ENCODE measurements around the gene FAM156B.
"Not testable (repeated sequence)": the region's sequence is repeated elsewhere in the genome, so short reads cannot be mapped to it uniquely, and the experiment has no call there.

The FAM156B gene

DNA sequence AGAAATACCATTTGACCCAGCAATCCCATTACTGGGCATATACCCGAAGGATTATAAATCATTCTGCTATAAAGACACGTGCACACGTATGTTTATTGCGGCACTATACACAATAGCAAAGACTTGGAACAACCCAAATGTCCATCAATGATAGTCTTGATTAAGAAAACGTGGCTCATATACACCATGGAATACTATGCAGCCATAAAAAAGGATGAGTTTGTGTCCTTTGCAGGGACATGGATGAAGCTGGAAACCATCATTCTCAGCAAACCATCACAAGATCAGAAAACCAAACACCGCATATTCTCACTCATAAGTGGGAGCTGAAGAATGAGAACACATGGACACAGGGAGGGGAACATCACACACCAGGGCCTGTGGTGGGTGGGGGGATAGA is 33.1 kb downstream of the FAM156B start:
- not testable (repeated sequence) for DNase-seq

DNA sequence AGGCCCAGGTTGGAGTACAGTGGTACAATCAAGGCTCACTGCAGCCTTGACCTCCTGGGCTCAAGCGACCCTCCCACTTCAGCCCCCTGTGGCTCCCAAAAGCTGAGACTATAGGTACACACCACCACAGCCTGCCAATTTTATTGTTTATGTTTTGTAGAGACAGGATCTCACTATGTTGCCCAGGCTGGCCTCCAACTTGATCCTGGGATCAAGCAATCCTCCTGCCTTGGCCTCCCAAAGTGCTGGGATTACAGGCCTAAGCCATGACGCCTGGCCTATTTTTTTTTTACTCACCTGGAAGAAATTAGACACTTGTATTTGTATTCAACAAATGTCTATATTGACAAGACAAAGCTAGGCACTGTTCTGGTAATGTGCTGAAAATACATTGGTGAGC is 36.1 kb downstream of the FAM156B start:
- no peak for DNase-seq

DNA sequence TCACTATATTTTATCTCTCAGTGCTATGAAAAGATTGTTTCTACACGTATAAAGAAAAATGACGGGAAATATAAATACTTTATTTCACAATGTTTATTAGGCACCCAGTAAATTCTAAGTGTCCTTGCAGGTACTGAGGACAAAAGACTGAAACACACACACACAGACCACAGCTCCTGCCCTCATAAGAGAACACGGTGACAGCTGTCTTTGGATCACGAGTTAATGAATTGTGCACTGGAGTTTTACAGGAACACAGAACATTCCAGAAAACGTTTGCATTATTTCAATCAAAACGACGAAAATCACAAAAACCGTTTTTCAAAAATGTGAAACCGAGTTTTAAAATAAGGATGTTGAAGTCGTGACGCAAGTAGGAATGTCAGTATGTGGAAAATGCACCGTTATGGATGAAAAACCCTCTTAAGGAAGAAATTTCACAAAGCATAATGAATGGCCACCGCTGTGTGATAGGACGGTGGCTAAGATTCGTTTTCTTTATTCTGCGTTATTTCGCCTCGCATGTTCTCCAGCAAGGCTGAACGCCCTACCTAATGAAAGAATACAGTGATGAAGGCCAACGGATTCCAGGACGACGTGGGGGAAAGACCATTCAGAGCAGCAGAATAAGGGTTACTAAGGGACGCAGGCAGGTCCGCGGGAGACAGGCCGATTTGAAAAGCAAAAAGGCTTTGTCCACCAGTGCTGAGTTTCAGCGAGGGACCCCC is 37.0 kb downstream of the FAM156B start:
- DNase-seq = no peak

DNA sequence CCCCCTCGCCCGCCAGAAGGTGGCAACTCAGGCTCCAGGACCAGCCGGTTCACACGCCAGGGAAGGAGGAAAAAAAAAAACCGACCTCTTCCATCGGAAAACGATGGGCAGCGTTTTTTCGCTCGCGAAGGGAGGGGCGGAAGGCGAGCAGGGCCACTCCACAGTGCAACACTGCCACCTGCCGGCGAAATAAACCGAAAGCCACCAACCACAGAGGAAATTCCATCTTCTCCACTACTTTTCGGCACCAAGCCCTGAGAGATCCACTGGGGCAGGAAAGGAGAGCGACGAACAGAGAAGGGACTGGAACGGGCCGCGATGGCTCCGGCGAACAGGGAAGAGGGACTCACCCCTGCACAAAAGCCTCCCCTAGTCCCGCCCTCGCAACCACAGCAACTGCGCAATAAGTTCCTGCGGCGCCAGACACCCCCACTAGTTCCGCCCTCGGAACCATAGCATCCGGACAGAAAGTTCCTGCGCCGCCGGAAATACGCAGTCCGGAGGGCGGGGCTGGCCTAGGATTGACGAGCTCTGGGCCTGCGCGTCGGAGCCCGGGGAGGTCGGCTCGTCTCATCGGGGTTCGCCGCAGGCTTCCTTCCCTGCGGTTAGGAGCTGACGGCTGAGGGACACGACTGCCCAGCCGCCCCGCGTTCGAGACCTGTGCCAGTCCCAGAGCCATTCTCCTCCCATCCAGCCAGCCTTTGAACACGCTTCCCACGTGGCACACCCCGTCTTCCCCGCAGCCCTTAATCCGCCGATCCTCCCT is 37.8 kb downstream of the FAM156B start:
- peak; percentile 95 for DNase-seq

DNA sequence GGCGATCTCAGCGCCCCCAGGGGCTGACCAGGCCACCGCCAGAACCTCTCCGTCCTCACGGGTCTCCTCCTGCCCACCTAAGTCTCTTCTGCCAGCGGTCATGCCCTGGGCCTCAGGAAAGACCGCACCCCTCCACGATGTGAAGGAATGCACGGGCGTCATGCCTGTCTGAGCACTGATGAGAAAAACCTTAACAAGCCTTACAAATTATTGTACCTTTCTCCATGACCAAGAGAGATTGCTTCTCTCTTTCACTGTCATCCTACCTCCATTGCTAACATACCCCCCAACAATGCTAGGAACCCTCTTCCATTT is 38.3 kb downstream of the FAM156B start:
- DNase-seq = not testable (repeated sequence)

DNA sequence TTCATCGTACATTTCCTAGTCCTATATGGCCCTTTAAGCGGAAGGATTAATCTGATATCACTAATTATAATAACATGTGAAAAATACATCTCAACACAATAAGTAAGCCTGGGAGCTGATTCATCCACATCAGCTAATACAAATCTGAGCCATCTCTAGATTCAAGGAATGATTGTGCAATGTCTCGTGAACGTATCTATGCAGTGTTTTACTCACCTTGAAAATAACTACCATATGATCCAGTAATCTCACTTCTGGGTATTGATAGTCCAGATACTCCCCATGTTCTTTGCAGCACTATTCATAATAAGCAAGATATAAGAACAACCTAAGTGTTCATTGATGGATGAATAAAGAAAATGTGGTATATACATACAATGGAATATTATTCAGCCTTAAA is 43.6 kb downstream of the FAM156B start:
- DNase-seq = not testable (repeated sequence)

DNA sequence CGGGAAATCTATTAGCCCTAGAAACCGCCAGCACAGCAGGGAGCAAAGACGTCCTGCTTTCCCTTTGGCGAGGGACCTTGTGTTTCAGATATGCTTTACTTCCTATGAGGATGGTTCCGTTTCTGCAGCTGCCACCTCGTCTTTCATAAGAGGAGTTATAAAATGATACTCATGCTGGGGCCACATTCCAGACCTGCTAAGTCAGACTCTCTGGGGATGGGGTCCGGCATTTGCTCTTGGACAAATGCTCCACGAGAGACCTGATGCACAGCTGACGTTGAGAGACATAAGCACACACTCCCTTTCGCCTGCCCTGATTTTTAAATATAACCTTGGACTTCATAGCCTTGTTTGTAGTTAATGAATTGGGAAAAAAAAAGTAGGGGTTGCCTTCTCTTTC is 44.6 kb downstream of the FAM156B start:
- DNase-seq = not testable (repeated sequence)

DNA sequence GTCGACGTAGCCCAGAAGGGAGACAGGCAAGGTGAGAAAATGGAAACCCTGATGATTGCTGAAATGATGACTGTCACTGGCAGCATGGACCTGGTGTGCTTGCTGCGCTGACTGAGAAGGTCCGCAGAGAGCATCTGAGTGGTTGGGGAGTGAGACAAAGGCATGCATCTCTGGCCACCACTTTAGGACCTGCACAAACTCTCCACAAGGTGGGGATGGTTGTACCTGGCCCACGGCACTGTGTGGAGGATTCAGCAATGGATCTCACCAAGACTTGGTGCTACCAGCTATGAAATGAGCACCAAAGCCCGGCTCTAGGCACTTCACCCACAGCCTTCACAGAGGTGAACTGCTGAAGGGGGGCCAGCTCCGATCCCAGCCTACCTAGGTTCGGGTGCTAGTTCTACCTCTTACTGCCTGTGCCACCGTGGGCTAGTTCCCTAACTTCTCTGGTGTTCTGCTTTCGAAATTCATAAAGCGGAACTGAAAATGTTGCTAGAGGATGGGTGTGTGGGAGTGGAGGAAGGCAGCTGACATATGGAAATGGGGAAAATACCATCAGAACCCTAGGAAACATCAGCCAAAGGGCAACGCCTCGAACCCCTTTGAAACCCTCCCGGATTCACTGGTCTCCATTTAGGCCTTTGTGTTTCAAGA is 48.8 kb downstream of the FAM156B start:
- not testable (repeated sequence) for DNase-seq

DNA sequence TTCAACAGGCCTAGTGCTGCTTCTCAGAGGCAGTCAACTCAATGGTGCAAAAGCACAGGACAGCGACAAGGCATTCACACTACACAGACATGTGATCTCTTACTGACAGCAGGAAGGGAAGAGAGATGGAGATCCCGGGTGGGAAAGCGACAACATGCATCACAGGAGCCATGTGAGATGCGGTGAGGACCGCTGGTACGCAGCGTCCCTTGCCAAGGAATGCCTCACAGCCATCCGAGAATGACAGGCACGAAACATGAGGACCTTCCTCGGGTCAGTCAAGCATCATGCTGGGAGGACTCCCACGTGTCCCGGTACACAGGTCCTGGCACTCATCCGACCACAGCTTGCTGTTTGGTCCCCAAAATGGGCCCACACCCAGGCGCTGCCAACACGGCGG is 50.4 kb downstream of the FAM156B start:
- not testable (repeated sequence) for DNase-seq

DNA sequence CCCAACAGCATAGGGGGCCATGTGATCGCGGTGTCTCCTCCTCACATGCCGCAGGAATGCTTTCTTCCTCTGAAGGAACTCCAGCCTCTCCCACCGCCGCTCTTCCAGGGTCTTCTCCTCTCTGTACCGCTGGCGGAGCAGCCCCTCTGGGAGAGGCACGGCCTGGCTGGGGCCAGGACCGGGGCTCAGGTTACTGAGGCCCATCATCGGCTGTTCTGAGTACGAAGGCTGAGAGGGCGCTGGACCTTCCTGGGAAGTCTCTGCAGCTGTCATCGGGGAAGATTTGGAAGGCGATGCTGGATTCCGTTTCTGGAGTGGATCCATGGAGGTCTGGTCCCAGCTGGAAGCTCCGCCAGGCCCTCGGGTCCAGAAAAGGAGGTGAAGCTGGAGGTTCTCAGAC is 51.1 kb downstream of the FAM156B start:
- not testable (repeated sequence) for DNase-seq

DNA sequence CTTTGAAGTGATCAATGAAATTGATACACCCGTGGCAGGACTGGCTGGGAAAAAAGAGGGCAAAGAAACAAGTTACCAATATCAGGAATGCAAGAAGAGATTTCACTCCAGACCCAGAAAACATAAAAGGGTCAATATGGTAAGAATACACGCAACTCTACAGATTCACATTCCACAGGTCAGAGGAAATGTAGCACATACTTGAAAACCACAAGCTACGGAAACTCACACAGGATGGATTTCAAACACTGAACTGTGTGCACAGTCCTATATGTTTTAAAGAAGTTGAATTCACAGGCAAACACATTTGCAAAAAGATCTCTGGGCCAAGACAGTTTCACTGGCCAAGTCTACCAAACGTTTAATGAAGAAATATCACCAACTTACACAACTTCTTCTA is 52.2 kb downstream of the FAM156B start:
- DNase-seq = not testable (repeated sequence)

DNA sequence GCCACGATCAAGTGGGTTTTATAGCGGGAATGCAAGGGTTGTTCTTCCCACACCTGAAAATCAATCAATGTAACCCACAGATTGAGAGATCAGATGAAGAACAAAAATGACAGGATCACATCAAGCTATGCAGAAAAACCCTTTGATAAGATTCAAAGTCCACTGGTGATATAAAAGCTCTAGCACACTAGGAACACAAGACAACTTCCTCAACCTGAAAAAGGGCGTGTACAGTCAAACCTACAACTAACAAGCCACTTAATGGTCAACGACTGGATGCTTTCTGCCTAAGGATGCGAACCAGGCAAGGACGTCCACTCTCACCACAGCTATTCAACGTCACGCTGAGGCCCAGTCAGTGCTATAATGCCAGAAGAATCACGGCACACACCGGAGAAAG is 52.8 kb downstream of the FAM156B start:
- DNase-seq = not testable (repeated sequence)
